Urinary bladder (tissue), 4 donors: ENCODE results near the gene FBXL22. TPM values are rescaled to one million over a fixed set of nuclear protein-coding genes. Genes with fewer than 3 reads are reported as not detected.

Experiments
- DNase-seq: peaks from one replicate; pipeline ENCODE4 v3.0.0-alpha.2; 2015; ENCODE audit errors: extremely low spot score
- H3K27ac ChIP-seq: one replicate; pipeline ENCODE4 v1.5.1; 2013; ENCODE audit warnings: low read depth, mild to moderate bottlenecking, moderate library complexity
- H3K36me3 ChIP-seq: one replicate; pipeline ENCODE4 v1.6.1; 2013; ENCODE audit warnings: mild to moderate bottlenecking, moderate library complexity; ENCODE audit not compliant: insufficient read depth
- H3K4me1 ChIP-seq: one replicate; pipeline ENCODE4 v1.6.1; 2013; ENCODE audit warnings: mild to moderate bottlenecking, moderate library complexity; ENCODE audit not compliant: insufficient read depth
- H3K4me3 ChIP-seq: one replicate; pipeline ENCODE4 v1.5.1; 2013; ENCODE audit warnings: low read depth, low read length
- WGBS: extraction: QIAGEN DNeasy Blood & Tissue Kit; methylation state at CpG from one replicate; pipeline ENCODE4 v1.1.7; 2013; 5-methylcytosine and 5-hydroxymethylcytosine counted together
- polyA plus RNA-seq: library from polyadenylated mRNA; stranded (reverse); fragments of 200-250 nt; gene quantifications from one replicate; pipeline ENCODE4 v1.2.3, GENCODE V29; 2013
- total RNA-seq: library from RNA; depleted of rRNA; stranded (reverse); fragments of >200 nt; gene quantifications from one replicate; pipeline ENCODE4 v1.2.3, GENCODE V29; 2014
- donor health status: healthy with polysubstance abuse.
- donor health status: healthy.

FBXL22 gene
- total and polyA plus RNA-seq, 2 donors: 26.2 to 100 TPM

DNA sequence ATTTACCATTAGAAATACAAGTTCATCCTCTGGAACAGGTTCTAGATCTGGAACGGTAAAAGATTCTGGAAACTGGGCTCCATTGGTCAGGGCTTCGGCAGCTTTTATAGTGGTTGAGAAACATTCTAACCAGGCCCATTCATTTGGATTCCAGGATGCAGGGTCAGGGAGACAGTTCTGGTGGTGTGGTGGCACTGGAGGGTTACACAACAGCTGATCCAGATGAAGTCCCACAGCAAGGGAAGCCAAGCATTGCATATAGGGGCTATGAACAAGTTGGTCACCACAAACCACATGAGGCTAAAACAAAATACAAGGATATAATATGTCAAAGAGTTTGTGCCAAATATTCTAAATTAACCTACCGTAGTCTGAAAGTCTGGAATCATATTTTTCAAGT is 43.0 kb downstream of the FBXL22 start:
- no peak overlapping the region for H3K4me3 ChIP-seq
- H3K4me1 ChIP-seq: no peaks in the 10 kb centered on the region
- 95% methylated on average over 3 of the region's 3 CpGs for WGBS
- H3K27ac ChIP-seq: no peak overlapping the region
- no peak for DNase-seq
- peaks cover 11% of the 10 kb centered on the region for H3K36me3 ChIP-seq

Other genes starting within 250 kb of the FBXL22 start
- gene CA12, start 215.5 kb upstream of the FBXL22 start, total RNA-seq: 5.8 TPM
- 14.9 TPM for gene CA12, start 215.5 kb upstream of the FBXL22 start, polyA plus RNA-seq
- 77.4 TPM for gene USP3, start 92.8 kb upstream of the FBXL22 start, total RNA-seq
- 20.6 TPM for gene USP3, start 92.8 kb upstream of the FBXL22 start, polyA plus RNA-seq
- 134 TPM for gene HERC1, start 236.6 kb downstream of the FBXL22 start, total RNA-seq
- 44.6 TPM for gene HERC1, start 236.6 kb downstream of the FBXL22 start, polyA plus RNA-seq